BJ (cell line): ENCODE results near the gene OR52M1. TPM values are rescaled to one million over a fixed set of nuclear protein-coding genes. Genes with fewer than 3 reads are reported as not detected.

Experiments used
- CTCF ChIA-PET: fragments of 350-600 bp; formaldehyde crosslinking; extraction: SDS; loops from one replicate; lab custom pipeline; 2021; ENCODE audit warnings: antibody characterized with exemption, inconsistent platforms; lab: Yijun Ruan, JAX
- POLR2A ChIA-PET: fragments of 300-600 bp; sonication (Branson Sonifier 250); formaldehyde crosslinking; extraction: SDS; loops from one replicate; lab custom pipeline; 2021; ENCODE audit warnings: antibody characterized with exemption; lab: Charles Lee
- DNase-seq: peaks from one replicate; pipeline ENCODE4 v3.0.0-alpha.2; 2011; ENCODE audit warnings: low read depth
- H3K27me3 ChIP-seq: 2 replicates; pipeline ENCODE4 v1.6.0; 2011; ENCODE audit warnings: low read length; ENCODE audit not compliant: control insufficient read depth, insufficient read depth
- H3K36me3 ChIP-seq: 2 replicates; pipeline ENCODE4 v1.5.1; 2011; ENCODE audit warnings: low read length; ENCODE audit not compliant: control insufficient read depth, insufficient read depth
- H3K4me3 ChIP-seq: 2 replicates; pipeline ENCODE4 v1.5.1; 2011; ENCODE audit warnings: low read depth, mild to moderate bottlenecking, control low read depth, low read length
- CTCF ChIP-seq: IDR thresholded peaks from 2 replicates; pipeline ENCODE4 v1.5.1; 2011; ENCODE audit warnings: low read depth, mild to moderate bottlenecking, control low read depth, inconsistent platforms, low read length, moderate library complexity; ENCODE audit not compliant: insufficient read depth
- polyA minus RNA-seq: library from RNA; depleted of rRNA, polyadenylated mRNA; stranded (reverse); fragments of >200 nt; gene quantifications from 2 replicates; pipeline ENCODE4 v1.2.3, GENCODE V29; 2011; rRNA and poly(A)+ RNA removed
- polyA plus RNA-seq: library from polyadenylated mRNA; depleted of rRNA; stranded (reverse); fragments of >200 nt; gene quantifications from 2 replicates; pipeline ENCODE4 v1.2.3, GENCODE V29; 2011; rRNA removed

Gene OR52M1
- not detected in 2 replicates for polyA plus RNA-seq
- not detected in 2 replicates for polyA minus RNA-seq

GRCh38 chr11:4544891-4545290 lies at the start of gene OR52M1:
Gene OR52M1 (plus strand): TSS chr11:4545191. CDS start chr11:4545191, 0 bp downstream.
- CTCF ChIA-PET, result interaction anchor here (7.8 kb wide), 1 partner anchor 359 kb away, joined by 116 read pairs; no protein-coding TSS in a partner anchor
- no peak for DNase-seq
- Histone ChIP-seq H3K27me3 (no peaks in the 10 kb centered on the region), H3K36me3 (no peaks in the 10 kb centered on the region), H3K4me3 (no peak within 1 kb of the TSS)
- no peak for TF ChIP-seq CTCF
- POLR2A ChIA-PET, result no interaction called here

GRCh38 chr11:4495487-4495886 lies 49.5 kb upstream of the OR52M1 start:
- Histone ChIP-seq H3K36me3 (no peaks in the 10 kb centered on the region), H3K4me3 (no peak overlapping the region), H3K27me3 (peaks cover 6% of the 10 kb centered on the region)
- no peak for DNase-seq
- no peak for TF ChIP-seq CTCF
- ChIA-PET CTCF (interaction anchor here (1.2 to 6.9 kb wide), 2 partner anchors 287 to 308 kb away, joined by 4 to 109 read pairs; no protein-coding TSS in a partner anchor), POLR2A (no interaction called here)

GRCh38 chr11:4495986-4496385 lies 49.0 kb upstream of the OR52M1 start:
- Histone ChIP-seq H3K4me3 (no peak overlapping the region), H3K27me3 (peaks cover 6% of the 10 kb centered on the region), H3K36me3 (no peaks in the 10 kb centered on the region)
- ChIA-PET CTCF (interaction anchor here (1.0 to 6.9 kb wide), 2 partner anchors 24 to 309 kb away, joined by 3 to 109 read pairs; no protein-coding TSS in a partner anchor), POLR2A (no interaction called here)
- no peak for TF ChIP-seq CTCF
- no peak for DNase-seq

- no peaks in the 10 kb centered on the region for H3K36me3 ChIP-seq
Observed at GRCh38 chr11:4496557-4497248, 48.3 kb upstream of the OR52M1 start.

More at GRCh38 chr11:4496557-4497248, 48.3 kb upstream of the OR52M1 start:
- H3K27me3 ChIP-seq, result peaks cover 6% of the 10 kb centered on the region
- no peak overlapping the region for H3K4me3 ChIP-seq
- CTCF ChIA-PET, result interaction anchor here (1.0 to 6.9 kb wide), 2 partner anchors 24 to 309 kb away, joined by 3 to 109 read pairs; no protein-coding TSS in a partner anchor
- DNase-seq, result no peak
- POLR2A ChIA-PET, result no interaction called here
- TF ChIP-seq CTCF, result no peak
